HG02981 (cell line): Measurements from ENCODE around the gene BST1.

Experiments used
- ATAC-seq: cut with Tn5 transposase; IDR thresholded peaks from one replicate; pipeline ENCODE4 v1.9.1; 2021; ENCODE audit warnings: mild to moderate bottlenecking, moderate library complexity; ENCODE audit not compliant: unreplicated experiment

BST1 gene

DNA sequence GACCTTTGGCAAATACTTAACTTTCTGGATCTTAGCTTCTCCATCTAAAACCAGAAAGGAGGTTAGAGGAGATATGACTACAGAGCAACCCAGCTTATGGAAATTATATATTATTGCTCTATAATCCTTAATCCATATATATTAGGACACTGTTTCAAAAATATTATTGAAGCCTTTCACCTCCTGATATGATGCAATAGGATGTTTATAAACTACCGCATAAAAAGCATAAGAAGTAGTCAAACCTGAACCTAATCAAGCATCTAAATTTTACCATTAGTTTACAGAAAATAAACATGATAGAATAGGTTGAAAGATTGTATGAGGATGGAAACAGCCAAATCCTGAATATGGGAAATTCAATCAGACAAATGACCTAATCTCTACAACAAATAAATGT is 26.8 kb upstream of the BST1 start:
- ATAC-seq = no peak

DNA sequence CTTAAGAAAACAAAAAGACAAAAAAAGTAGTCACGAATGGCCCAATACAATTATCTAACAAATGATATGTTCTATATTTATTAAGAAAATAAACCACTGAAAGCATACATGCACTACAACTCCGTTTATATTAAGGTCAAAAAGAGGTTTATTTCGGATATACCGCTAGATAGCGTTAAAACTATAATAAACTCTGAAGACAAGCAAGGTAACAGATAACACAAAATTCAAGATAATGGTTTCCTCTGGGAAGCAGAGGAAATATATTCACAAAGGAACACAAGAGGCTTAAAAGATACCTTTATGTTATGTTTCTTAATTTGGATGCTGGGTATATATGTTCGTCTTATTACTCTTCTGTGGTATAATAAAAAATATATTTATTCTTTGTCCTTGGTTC is 26.0 kb upstream of the BST1 start:
- ATAC-seq = no peak

DNA sequence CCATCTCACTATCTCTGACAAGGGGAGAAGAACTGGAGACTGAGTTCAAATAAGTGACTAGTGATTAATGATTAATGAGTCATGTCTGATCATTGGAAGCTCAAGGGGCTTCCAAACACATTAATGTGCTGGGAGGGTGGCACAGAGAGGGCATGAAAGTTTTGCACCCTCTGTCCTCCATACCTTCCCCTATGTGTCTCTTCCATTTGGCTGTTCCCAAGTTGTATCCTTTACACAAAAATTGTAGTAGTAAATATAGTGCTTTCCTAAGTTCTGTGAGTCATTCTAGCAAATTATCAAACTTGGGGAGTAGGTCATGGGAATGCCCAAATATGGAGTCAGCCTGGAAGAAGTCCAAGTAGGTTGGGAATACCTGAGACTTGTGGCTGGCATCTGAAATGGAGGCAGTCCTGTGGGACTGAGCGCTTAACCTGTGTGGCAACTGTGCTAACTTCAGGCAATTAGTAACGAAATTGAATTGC is 25.3 kb upstream of the BST1 start:
- no peak for ATAC-seq

DNA sequence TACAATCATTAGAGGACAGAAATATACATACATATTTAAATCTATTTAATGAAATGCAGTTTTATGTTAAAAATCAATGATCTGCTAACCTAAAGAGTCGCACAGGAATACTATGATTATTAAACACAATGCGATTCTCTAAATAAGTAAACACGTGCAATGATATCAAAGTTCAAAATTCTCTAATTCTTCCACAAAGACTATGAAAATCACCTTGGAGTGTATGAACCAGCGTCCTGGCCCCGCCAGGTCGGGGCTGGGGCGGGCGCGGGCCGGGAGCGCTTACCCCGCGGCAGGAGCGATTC is 21.8 kb upstream of the BST1 start:
- ATAC-seq = no peak

DNA sequence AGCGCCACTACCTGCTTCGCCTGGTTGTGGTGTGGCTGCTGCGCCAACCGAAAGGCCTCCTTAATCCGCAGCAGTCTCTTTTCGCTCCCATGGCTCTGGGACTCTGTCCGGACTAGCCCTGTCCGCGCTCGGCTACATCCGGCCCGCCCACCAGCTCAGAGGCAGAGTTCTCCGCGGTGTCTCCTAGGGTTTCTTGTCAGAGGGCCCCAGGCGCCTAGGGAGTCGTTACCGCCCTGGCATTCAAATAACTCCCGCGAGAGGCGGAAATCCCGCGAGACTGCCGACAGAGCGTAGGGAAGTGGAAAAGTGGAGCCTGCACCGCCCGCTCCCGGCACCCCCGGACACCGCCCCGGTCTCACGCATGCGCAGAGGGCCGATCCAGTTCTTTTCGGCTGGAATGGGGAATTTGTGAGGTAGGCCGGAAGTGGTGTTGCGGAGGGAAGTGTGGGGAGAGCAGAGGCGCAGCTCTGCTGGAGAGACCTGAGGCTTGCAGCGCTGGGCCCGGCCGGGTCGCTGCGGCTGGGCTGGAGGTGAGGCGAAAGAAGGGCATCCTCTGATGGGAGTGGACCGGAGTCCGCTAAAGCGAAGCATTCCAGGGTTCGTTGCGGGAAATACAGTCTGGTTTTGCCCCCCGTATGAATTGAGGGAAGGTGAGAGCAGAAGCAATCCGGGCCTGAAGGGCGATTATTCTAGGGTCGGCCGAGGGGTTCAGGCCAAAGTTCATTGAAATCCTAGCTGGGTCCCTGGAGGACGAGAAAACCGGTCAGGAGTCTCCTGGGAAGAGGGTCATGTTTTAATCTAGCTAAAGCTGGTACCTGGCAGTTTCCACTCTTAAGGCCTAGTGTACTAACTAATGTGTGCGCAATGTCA is 21.3 kb upstream of the BST1 start, which contains the start of gene FAM200B:
Gene FAM200B (plus strand): TSS at position 456 of the 870 bp plus-strand sequence. CDS start 5,151 bp downstream, outside the sequence.
- peak; percentile 88 for ATAC-seq

DNA sequence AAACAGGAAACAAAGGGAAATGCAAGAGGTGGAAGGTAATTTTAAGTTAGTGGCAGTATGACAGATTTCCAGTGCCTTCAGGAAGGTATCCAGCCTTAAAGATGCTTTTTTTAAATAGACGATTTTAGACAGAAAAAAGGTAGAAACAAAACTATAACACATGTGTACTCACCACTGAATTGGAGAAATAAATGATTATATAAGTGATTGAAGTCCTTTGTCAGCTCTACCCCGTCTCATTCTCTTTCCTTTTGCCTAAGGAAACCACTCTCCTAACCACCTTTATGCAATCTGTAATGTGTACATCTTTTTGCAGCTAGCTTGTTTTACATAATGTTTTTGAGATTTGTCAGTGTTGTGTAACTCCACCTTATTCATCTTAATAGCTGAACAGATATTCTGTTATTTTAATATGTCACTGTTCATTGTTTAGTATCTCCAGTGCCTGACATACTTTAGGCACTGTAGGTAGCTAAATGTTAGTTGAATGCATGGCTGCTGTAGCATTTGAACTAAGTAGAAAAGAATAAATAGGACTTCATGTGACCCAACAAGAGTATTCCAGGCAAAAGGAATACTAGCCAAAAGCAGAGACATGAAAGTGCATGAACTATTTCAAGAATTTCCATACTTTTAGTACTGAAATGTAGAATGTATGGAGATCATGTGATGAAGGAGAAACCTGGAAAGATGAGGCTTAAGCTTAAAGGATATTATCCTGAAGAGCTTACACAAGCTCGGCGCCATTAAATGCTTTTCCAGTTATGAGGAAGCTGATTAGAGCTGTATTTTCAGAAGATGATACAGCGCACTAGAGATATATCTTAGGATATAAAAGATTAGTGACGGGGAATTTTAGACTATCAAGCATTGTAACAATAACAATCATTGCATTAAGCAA is 20.4 kb upstream of the BST1 start:
- ATAC-seq = peak; percentile 3

DNA sequence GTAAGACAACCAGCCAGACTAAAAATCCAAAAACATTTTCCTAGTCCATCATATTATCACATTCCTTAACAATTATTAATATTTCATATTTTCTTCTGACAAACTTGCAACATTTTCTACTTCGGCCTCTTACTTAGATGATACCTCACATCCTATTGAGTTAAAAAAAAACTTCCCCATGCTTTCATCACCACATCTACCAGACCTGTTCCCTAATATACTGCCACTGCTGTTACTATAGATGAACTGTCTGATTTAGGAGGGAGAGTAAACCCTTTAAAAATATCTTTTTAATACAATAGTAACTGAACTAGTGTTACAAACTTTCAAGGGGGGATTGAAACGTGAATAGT is 19.7 kb upstream of the BST1 start:
- no peak for ATAC-seq

DNA sequence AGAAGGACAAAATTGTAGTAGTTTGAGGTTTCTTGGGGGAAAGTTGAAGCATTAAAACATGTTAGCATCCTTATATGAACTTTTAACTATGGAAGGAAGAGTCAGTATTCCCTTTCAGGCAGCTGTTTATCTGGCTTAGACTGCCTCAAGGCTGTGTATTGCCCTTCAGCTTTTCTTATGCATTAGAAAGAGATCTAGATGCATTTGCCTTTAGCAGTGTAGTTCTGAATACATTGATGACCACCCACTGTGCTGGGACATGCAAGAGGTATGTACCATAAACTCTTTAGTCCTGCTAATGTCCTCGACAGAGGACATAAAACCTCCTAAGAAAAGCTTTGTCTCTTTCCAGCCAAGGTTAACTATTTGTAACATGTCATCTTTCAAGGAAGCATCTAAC is 18.4 kb upstream of the BST1 start:
- ATAC-seq = no peak

DNA sequence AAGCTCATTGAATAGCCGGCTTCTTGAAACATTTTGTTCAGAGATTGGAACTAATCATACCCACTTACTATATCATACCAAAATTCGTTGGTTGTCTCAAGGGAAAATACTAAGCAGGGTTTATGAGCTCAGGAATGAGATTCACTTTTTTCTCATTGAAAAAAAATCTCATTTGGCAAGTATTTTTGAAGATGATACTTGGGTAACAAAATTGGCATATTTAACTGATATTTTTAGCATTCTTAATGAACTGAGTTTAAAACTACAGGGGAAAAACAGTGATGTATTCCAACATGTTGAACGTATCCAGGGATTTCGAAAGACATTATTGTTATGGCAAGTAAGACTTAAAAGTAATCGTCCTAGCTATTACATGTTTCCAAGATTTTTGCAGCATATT is 14.8 kb upstream of the BST1 start:
- ATAC-seq = no peak

DNA sequence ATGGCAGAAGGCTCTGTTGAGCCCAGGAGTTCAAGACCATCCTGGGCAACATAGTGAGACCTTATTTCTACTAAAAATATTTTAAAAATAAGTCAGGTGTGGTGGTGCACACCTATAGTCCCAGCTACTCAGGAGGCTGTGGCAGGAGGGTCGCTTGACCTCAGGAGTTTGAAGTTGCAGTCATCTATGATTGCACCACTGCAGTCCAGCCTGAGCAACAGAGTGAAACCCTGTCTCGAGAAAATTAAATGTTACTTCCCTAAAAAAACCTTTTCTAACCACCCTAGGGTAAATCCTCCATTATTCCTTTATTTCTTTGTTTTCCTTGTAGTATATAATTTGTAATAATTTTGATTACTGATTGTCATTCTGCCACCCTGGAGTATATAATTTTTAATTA is 13.3 kb upstream of the BST1 start:
- ATAC-seq = no peak

DNA sequence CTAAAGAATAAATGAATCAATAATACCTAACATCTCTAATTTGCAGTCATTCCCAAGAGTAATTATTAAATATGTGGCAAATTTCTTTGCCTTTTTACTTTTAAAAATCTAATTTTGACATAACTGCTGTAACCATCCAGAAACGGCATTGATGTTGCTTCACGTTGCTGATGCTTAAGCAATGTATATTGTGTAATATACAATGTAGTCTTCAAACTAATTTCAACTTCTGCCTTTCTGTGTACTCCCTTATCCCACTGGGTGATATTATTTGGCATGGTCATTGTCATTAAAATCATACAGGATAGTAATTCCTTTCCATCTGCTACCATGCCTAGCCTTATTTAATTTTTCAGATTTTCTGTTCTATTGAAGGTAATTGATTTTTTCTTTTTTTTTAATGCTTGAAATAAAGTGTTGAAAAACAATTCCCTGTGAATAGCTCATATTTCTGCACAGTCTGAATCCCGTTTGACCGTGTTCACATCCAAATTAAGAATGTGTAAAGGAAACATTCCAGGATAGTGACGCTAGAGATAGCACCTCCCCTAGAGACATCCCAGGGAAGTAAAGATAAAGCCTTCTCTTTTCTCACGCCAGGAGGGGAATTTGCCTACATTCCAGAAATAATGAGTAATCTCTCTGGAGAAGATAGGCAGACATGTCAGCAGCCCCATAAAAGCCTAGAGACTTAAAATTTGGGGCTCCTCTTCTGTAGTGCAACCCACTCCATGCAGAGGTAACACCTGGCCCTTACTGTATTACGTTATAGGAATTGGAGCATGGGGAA is 12.7 kb upstream of the BST1 start:
- ATAC-seq = no peak

DNA sequence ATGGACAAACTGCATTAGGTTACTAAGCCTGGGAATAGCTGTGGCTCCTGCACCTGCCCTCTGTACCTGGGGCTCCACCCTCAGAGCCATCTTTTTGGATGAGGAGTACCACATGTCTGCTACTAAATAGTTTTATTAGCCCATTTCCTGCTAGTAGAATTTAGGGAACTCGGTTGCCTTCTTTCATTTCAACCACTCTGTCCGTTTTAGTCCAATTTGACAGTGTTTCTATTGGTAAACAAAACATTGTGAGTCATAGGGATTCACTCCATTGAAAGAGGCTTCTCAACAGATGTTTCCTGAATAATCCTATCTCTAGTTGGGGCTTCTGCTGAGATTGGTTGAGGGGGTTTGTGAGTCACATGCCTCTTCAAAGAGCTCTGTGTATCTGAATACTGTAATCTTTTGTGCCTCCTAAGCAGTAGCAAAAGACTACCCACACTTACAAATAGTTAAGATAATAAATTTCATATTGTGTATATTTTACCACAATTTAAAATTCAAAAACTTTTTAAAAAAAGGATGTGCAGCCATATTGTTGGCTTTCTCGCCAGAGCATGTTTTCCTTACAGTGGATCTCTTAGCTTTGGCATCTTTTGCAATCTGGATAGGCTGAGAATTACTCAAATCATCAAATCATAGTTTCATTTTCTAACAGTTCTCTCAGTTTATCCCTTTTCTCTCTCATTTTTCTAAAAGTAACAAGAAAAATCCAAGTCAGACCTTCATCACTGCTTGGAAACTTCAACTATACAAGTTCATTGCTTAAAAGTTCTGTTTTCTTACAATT is 11.3 kb upstream of the BST1 start:
- ATAC-seq = no peak

DNA sequence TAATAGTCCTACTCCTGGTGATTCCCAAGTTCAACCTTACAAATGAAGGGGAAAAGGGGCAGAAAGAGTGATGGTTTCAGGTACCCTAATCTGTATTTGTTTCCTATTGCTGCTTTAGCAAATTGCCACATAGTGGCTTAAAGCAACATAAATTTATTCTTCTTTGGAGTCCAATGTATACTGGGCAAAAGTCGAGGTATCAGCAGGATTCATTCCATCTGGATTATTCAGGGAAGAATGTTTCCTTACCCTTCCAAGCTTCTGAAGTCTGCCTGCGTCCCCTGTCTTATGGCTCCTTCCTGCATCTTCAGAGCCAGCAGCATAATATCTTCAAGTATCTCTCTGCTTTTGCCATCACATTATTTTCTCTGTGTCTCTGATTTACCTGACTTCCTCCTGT is 10.3 kb upstream of the BST1 start:
- ATAC-seq = no peak

DNA sequence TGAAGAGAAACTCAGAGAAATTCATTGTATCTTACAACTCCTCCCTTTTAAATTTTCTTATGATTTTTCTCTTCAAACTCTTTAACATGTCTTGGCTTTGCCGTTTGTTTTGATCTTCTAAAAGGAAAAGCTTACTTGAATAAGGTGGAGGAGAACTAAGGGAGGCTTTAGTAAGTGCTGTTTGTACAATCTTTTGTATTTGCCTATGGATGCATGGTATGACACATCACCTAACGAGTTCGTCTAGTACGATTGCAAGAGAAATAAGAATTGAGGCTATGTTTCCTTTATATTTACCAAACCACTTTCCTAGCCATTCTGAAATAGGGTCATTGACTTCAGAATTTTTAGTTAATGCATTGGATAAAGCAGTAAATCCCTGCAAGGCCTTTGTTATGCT is 8.4 kb upstream of the BST1 start:
- no peak for ATAC-seq

DNA sequence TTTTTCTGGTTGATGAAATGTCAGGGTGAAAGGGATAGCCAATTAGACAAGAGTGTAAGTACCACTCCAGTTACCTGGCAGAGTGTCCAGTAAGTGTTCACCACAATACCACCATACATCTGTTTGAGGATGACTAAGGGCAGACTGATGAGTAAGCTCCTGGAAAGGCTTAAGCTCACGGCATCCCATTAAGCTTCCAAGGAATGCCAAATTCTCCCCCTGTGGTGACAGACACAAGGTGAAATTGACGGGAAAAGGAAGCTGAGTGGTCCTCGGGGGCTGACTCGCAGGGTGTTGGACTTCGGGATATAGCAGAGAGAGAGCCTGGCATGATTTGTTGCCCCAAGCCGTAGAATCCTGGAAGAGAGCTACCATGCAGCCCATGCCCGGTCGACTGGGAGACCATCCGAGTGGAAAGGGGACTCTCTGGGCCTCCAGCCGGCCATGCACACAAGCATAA is 7.6 kb upstream of the BST1 start:
- no peak for ATAC-seq

DNA sequence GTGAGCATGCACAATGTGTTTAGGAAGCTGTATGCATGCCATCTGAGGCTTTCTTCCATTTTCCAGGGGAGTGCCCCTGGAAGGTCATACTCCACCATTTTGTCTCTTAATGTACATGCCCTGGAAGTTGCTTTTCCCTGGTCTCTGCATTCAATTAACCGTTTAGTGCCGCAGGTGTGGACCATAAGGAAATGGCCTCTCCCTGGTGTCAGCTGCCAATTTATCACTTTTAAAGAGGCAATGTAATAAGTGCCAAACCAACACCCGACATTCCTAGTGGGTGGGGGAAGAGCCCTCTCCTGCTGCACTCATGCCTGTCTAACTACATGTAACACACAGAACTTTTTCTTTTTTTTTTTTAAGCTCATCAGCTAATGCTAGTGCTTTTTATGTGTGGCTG is 7.1 kb upstream of the BST1 start:
- no peak for ATAC-seq

DNA sequence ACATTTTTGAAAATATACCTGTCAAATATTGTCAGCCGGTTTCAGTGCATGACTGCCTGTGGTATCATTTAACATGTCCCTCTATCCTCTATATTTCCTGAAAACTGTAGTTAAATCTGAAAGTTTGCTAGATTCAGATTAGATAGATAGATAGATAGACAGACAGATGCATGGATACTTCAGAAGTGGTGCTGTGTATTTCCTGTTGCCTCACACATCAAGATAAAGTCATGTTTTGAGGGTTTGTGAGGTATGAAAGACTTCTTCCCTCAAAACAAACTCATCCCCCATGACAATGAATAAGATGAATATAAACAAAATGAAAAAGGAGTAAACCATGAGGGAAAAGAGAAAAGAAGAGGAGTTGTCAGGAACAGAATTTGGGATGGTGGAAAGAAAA is 6.0 kb upstream of the BST1 start:
- ATAC-seq = no peak

DNA sequence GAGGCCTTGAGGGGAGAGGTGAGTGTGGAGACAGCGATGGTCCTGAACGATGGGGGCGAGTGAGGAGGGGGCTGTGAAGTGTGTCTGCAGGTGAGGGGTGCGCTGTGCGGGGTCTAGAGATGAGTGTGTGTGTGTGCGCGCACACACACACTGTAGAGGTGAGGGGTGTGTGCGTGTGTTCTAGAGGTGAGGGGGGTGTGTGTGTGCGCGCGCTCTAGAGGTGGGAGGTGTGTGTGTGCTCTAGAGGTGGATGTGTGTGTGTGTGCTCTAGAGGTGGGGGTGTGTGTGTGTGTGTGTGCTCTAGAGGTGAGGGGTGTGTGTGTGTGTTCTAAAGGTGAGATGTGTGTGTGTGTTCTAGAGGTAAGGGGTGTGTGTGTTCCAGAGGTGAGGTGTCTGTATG is 574 bp downstream of the BST1 start:
- no peak for ATAC-seq

DNA sequence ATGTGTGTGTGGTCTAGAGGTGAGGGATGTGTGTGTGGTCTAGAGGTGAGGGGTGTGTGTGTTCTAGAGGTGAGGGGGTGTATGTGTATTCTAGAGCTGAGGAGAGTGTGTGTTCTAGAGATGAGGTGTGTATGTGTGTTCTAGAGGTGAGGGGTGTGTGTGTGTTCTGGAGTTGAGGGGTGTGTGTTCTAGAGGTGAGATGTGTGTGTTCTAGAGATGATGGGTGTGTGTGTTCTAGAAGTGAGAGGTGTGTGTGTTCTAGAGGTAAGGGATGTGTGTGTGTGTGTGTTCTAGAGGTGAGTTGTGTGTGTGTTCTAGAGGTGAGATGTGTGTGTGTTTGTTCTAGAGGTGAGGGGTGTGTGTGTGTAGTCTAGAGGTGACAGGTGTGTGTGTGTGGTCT is 1.3 kb downstream of the BST1 start:
- no peak for ATAC-seq

DNA sequence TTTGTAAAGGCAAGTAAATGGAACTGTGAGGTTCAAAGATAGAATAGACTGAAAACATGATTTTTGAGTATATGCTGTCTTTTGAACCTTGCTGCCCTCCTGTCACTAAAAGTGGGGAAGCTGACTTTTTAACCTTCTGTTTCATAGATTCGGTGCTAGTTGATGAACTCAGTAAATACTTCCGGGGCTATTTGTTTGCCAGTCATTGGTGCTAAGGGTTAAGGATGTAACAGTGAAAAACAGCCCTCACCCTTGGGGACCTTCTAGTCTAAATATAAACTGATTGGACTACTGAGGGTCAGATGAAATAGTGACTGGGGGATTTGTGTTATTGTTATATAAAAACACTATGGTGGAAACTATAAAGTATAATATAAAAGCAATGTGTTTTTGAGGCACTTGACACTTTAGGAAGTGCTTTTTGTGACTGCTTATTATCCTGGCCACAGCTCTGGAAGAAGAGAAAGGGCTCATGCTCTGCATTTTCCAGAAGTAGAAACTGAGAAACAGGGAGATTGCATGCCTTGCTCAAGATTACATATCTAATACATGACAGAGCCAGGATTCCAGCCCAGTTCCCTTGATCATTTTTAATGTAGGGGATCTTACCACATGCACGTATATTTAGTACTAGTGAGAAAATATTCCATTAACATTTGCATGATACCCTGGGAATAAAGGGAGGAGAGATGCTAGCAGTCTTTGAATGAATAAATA is 3.9 kb downstream of the BST1 start:
- ATAC-seq = no peak
